CD4-positive, alpha-beta T cell treated with Interleukin-2 at 100 ng/mL for 4 hours (primary cell): ENCODE measurements around the gene ENDOV.

Source experiments
- DNase-seq: peaks from one replicate; pipeline ENCODE4 v3.0.0-alpha.2; 2020; ENCODE audit warnings: low spot score

The ENDOV gene

GRCh38 chr17:80416260-80416939, 1.4 kb downstream of the ENDOV start:
- DNase-seq = no peak

GRCh38 chr17:80416940-80417293, 1.9 kb downstream of the ENDOV start:
- DNase-seq = no peak

GRCh38 chr17:80418589-80418988, 3.6 kb downstream of the ENDOV start:
- DNase-seq = no peak

GRCh38 chr17:80419255-80419654, 4.3 kb downstream of the ENDOV start:
- DNase-seq = no peak

GRCh38 chr17:80421381-80422090, 6.6 kb downstream of the ENDOV start:
- DNase-seq = no peak

- DNase-seq = no peak
Measured at GRCh38 chr17:80422276-80422675, 7.3 kb downstream of the ENDOV start.

- DNase-seq = no peak
Measured at GRCh38 chr17:80422981-80423380, 8.0 kb downstream of the ENDOV start.

GRCh38 chr17:80423536-80424225, 8.7 kb downstream of the ENDOV start:
- DNase-seq = no peak

GRCh38 chr17:80424261-80424660, 9.3 kb downstream of the ENDOV start:
- no peak for DNase-seq

GRCh38 chr17:80424878-80425765, 10.2 kb downstream of the ENDOV start:
- DNase-seq = no peak

GRCh38 chr17:80425835-80426426, 11.0 kb downstream of the ENDOV start:
- DNase-seq = no peak

- DNase-seq = peak; percentile 88
Measured at GRCh38 chr17:80426671-80427326, 11.8 kb downstream of the ENDOV start.

GRCh38 chr17:80427366-80428282, 12.7 kb downstream of the ENDOV start:
- DNase-seq = no peak

- no peak for DNase-seq
Measured at GRCh38 chr17:80428363-80428762, 13.4 kb downstream of the ENDOV start.

GRCh38 chr17:80428796-80429195, 13.8 kb downstream of the ENDOV start:
- no peak for DNase-seq

GRCh38 chr17:80429356-80430275, 14.6 kb downstream of the ENDOV start:
- DNase-seq = no peak

GRCh38 chr17:80430446-80431245, 15.7 kb downstream of the ENDOV start:
- no peak for DNase-seq
